Activated CD8-positive, alpha-beta T cell treated with anti-CD3 and anti-CD28 coated beads for 36 hours (primary cell): ENCODE results near the gene TAC3. TPM values are rescaled to one million over a fixed set of nuclear protein-coding genes. Genes with fewer than 3 reads are reported as not detected.

Experiments used
- ATAC-seq: fragments of 200-7000 bp; cut with Tn5 transposase; one replicate; pipeline ENCODE4 v1.10.0; 2021; ENCODE audit warnings: mild to moderate bottlenecking, moderate library complexity
- CTCF ChIA-PET: fragments of 350-600 bp; sonication (Branson Sonifier 250); formaldehyde crosslinking; loops from one replicate; lab custom pipeline; 2021; ENCODE audit warnings: antibody characterized with exemption; lab: Charles Lee
- POLR2A ChIA-PET: fragments of 350-600 bp; sonication (Branson Sonifier 250); formaldehyde crosslinking; loops from one replicate; lab custom pipeline; 2021; ENCODE audit warnings: antibody characterized with exemption; lab: Charles Lee
- DNase-seq: peaks from one replicate; pipeline ENCODE4 v3.0.0-alpha.2; 2020
- H3K27ac Mint-ChIP-seq: one replicate; pipeline ENCODE4 v1.8.0; 2021; ENCODE audit warnings: mild to moderate bottlenecking, mixed read lengths
- H3K27me3 Mint-ChIP-seq: one replicate; pipeline ENCODE4 v1.8.0; 2021; ENCODE audit warnings: mixed read lengths
- H3K36me3 Mint-ChIP-seq: one replicate; pipeline ENCODE4 v1.8.0; 2021; ENCODE audit warnings: low read depth, mixed read lengths
- H3K4me1 Mint-ChIP-seq: one replicate; pipeline ENCODE4 v1.8.0; 2021; ENCODE audit warnings: low read depth, mixed read lengths
- H3K4me3 Mint-ChIP-seq: one replicate; pipeline ENCODE4 v1.8.0; 2021; ENCODE audit warnings: mild to moderate bottlenecking, moderate library complexity, mixed read lengths
- H3K9me3 Mint-ChIP-seq: one replicate; pipeline ENCODE4 v1.8.0; 2021; ENCODE audit warnings: mixed read lengths
- intact Hi-C: fragments of 100-400 bp; cut with micrococcal nuclease; formaldehyde crosslinking; loops from one replicate; pipeline ENCODE4 v1.10.0; 2022
- total RNA-seq, 2 experiments: library from RNA; stranded (reverse); gene quantifications; one replicate each; pipeline ENCODE4 v1.2.3, GENCODE V29; 2021
- TF ChIP-seq, protein P1 (sequence below): fragments of 200-600 bp; IDR thresholded peaks from one replicate; pipeline ENCODE4 v1.8.0; 2022; ENCODE audit warnings: antibody characterized with exemption, mild to moderate bottlenecking

TAC3 gene
- total RNA-seq, 2 experiments from 2014 or later: 0.34 to 0.54 TPM

- DNase-seq (peak; percentile 17), ATAC-seq (peak; percentile 59)
- POLR2A ChIA-PET: interaction anchor here (0.6 to 1.7 kb wide), 8 partner anchors 40 to 258 kb away, joined by 3 to 7 read pairs (median 4); partner anchors contain the start of genes MYO1A and STAT6
- Mint-ChIP-seq H3K9me3 (no peaks in the 10 kb centered on the region), H3K36me3 (peaks cover 12% of the 10 kb centered on the region), H3K4me3 (no peak overlapping the region), H3K27me3 (no peaks in the 10 kb centered on the region), H3K27ac (peak overlapping the region; percentile 59), H3K4me1 (peaks cover 45% of the 10 kb centered on the region)
- intact Hi-C loops: loop anchor here (1.0 to 5.0 kb wide), 2 partner anchors 54 to 104 kb away; partner anchors contain the start of gene STAT6
- TF ChIP-seq, protein P1, sequence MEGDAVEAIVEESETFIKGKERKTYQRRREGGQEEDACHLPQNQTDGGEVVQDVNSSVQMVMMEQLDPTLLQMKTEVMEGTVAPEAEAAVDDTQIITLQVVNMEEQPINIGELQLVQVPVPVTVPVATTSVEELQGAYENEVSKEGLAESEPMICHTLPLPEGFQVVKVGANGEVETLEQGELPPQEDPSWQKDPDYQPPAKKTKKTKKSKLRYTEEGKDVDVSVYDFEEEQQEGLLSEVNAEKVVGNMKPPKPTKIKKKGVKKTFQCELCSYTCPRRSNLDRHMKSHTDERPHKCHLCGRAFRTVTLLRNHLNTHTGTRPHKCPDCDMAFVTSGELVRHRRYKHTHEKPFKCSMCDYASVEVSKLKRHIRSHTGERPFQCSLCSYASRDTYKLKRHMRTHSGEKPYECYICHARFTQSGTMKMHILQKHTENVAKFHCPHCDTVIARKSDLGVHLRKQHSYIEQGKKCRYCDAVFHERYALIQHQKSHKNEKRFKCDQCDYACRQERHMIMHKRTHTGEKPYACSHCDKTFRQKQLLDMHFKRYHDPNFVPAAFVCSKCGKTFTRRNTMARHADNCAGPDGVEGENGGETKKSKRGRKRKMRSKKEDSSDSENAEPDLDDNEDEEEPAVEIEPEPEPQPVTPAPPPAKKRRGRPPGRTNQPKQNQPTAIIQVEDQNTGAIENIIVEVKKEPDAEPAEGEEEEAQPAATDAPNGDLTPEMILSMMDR: peak; percentile 88
- CTCF ChIA-PET: interaction anchor here (0.6 to 9.9 kb wide), 37 partner anchors 9 to 253 kb away, joined by 3 to 123 read pairs (median 5); partner anchors contain the start of genes MYO1A, STAT6 and TAC3
Observed at GRCh38 chr12:57008178-57008577, 8.2 kb downstream of the TAC3 start.

DNA sequence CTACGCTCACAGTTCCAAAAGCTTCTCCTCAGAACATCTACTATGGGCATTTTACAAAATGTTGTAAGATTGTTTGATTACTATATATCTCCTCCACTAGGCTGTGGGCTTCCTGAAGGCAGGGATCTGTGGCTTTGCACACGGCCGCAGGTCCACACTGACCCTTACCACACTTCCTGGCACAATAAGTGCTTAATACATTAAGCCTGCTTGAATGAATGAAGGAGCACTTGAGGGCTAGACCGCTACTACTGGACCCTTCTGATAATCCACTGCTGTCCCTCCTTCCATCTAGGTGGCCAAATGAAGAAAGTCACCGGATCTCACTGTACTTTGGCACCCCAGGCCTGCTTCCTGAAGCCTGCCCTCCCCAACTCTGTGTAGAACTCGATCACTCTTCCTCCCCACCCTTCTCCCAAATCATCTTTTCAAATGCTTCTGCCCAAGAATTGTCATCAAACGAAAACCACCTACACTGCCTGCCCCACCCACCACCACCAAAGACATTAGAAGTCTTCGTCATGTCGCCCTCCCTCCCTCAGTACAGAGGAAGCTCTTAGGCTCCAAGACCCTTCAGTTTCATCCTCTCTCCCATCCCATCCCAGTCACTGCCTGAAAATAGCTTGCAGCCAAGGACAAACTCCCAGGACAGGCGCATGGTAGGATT is 9.4 kb downstream of the TAC3 start:
- intact Hi-C loops: loop anchor here (5.0 kb wide), 1 partner anchor 105 kb away; the partner anchor contains the start of gene STAT6
- Mint-ChIP-seq H3K4me3 (peak overlapping the region; percentile 68), H3K4me1 (peaks cover 45% of the 10 kb centered on the region), H3K27me3 (no peaks in the 10 kb centered on the region), H3K36me3 (peaks cover 23% of the 10 kb centered on the region), H3K9me3 (no peaks in the 10 kb centered on the region), H3K27ac (peak overlapping the region; percentile 68)
- peak; percentile 4 for ATAC-seq
- ChIA-PET CTCF (interaction anchor here (0.7 to 9.9 kb wide), 14 partner anchors 8 to 252 kb away, joined by 3 to 123 read pairs (median 5); partner anchors contain the start of gene STAT6), POLR2A (interaction anchor here (1.3 to 3.3 kb wide), 4 partner anchors 20 to 62 kb away, joined by 3 to 11 read pairs (median 4); no protein-coding TSS in a partner anchor)
- peak; percentile 52 for DNase-seq
- TF ChIP-seq, protein P1: peak; percentile 19

- CTCF ChIA-PET: interaction anchor here (0.7 to 9.9 kb wide), 20 partner anchors 9 to 248 kb away, joined by 3 to 123 read pairs (median 6); partner anchors contain the start of genes STAT6 and TAC3
- POLR2A ChIA-PET: interaction anchor here (0.7 to 3.3 kb wide), 5 partner anchors 8 to 127 kb away, joined by 3 to 11 read pairs (median 3); no protein-coding TSS in a partner anchor
- intact Hi-C loops: loop anchor here (5.0 kb wide), 1 partner anchor 106 kb away; the partner anchor contains the start of gene STAT6
- peaks cover 45% of the 10 kb centered on the region for H3K4me1 Mint-ChIP-seq
- no peaks in the 10 kb centered on the region for H3K27me3 Mint-ChIP-seq
- no peaks in the 10 kb centered on the region for H3K9me3 Mint-ChIP-seq
- peak; percentile 83 for ATAC-seq
- peak; percentile 65 for DNase-seq
- H3K4me3 Mint-ChIP-seq: peak within 1 kb of the TSS; percentile 83
- H3K27ac Mint-ChIP-seq: peak within 1 kb of the TSS; percentile 80
- TF ChIP-seq, protein P1: peak; percentile 34
- peaks cover 27% of the 10 kb centered on the region for H3K36me3 Mint-ChIP-seq
Observed at GRCh38 chr12:57005980-57006808, 10.1 kb downstream of the TAC3 start, which contains the start of gene ZBTB39. TSS of gene ZBTB39 (minus strand) at chr12:57006546. CDS start at chr12:57004917, 1,629 bp downstream.

- POLR2A ChIA-PET: interaction anchor here (0.8 to 4.9 kb wide), 9 partner anchors 10 to 279 kb away, joined by 3 to 25 read pairs (median 5); partner anchors contain the start of genes LRP1, NACA and STAT6
- no peak for DNase-seq
- TF ChIP-seq, protein P1: no peak
- peaks cover 58% of the 10 kb centered on the region for H3K4me1 Mint-ChIP-seq
- CTCF ChIA-PET: interaction anchor here (0.9 to 9.9 kb wide), 22 partner anchors 8 to 250 kb away, joined by 3 to 123 read pairs (median 5); partner anchors contain the start of genes HSD17B6, STAT6 and TAC3
- H3K9me3 Mint-ChIP-seq: no peaks in the 10 kb centered on the region
- H3K27ac Mint-ChIP-seq: no peak overlapping the region
- no peak for ATAC-seq
- intact Hi-C loops: loop anchor here (5.0 kb wide), 1 partner anchor 108 kb away; the partner anchor contains the start of gene STAT6
- H3K4me3 Mint-ChIP-seq: peak overlapping the region; percentile 83
- H3K36me3 Mint-ChIP-seq: peaks cover 36% of the 10 kb centered on the region
- H3K27me3 Mint-ChIP-seq: no peaks in the 10 kb centered on the region
Observed at GRCh38 chr12:57004651-57005050, 11.7 kb downstream of the TAC3 start.
